ENCODE results near the gene USF2. TPM values are rescaled to one million over a fixed set of nuclear protein-coding genes. Genes with fewer than 3 reads are reported as not detected.

The USF2 gene
- total and polyA plus RNA-seq, 5 experiments from 2014 or later, result 4.5 to 232 (median 6.9) TPM

GRCh38 chr19:35321291-35321690 lies 52.5 kb downstream of the USF2 start:
- Mint-ChIP-seq H3K4me3 (peak overlapping the region in 1 of 10 donors; percentile 2), H3K27me3 (peaks cover 0 to 4% (median 0%) of the 10 kb centered on the region in 5 donors), H3K9me3 (peaks cover 0 to 14% (median 1%) of the 10 kb centered on the region in 9 donors), H3K4me1 (peaks cover 4 to 71% (median 9%) of the 10 kb centered on the region in 4 donors), H3K27ac (no peak overlapping the region), H3K36me3 (peaks cover 0 to 4% (median 0%) of the 10 kb centered on the region in 3 donors)
- DNase-seq (no peak), ATAC-seq (no peak)
- POLR2A ChIA-PET, result no interaction called here

GRCh38 chr19:35322014-35322413 lies 53.3 kb downstream of the USF2 start:
- DNase-seq, result no peak
- Mint-ChIP-seq H3K27ac (peak overlapping the region in 2 of 10 donors; percentile 35 to 61), H3K4me1 (peaks cover 4 to 66% (median 9%) of the 10 kb centered on the region in 4 donors), H3K36me3 (peaks cover 0 to 4% (median 0%) of the 10 kb centered on the region in 3 donors), H3K9me3 (peaks cover 0 to 14% (median 1%) of the 10 kb centered on the region in 9 donors), H3K27me3 (peaks cover 0 to 4% (median 0%) of the 10 kb centered on the region in 5 donors), H3K4me3 (no peak overlapping the region)
- ATAC-seq, result no peak
- POLR2A ChIA-PET, result no interaction called here

GRCh38 chr19:35327642-35328041 lies 58.9 kb downstream of the USF2 start:
- Mint-ChIP-seq H3K27ac (peak overlapping the region in 1 of 10 donors; percentile 46), H3K9me3 (peaks cover 0 to under 1% (median 0%) of the 10 kb centered on the region in 9 donors), H3K36me3 (no peaks in the 10 kb centered on the region), H3K4me3 (no peak overlapping the region), H3K4me1 (peaks cover 4 to 50% (median 6%) of the 10 kb centered on the region in 4 donors), H3K27me3 (peaks cover 4 to 18% (median 7%) of the 10 kb centered on the region in 5 donors)
- ATAC-seq (no peak), DNase-seq (no peak)
- POLR2A ChIA-PET, result no interaction called here

- Mint-ChIP-seq H3K4me3 (peak within 1 kb of the TSS in 4 of 10 donors; percentile 28 to 92 (median 47)), H3K4me1 (peaks cover 12 to 54% (median 16%) of the 10 kb centered on the region in 4 donors), H3K27me3 (peaks cover 4 to 18% (median 7%) of the 10 kb centered on the region in 5 donors), H3K27ac (peak within 1 kb of the TSS in 5 of 10 donors; percentile 2 to 82 (median 13)), H3K9me3 (no peaks in the 10 kb centered on the region), H3K36me3 (no peaks in the 10 kb centered on the region)
- POLR2A ChIA-PET, result no interaction called here
- DNase-seq (peak in 1 of 10 donors; percentile 41), ATAC-seq (peak in 1 of 2 donors; percentile 57)
Measured at GRCh38 chr19:35328851-35329285, 60.1 kb downstream of the USF2 start, which contains the start of gene CD22. Gene CD22 (plus strand): TSS chr19:35329187. CDS start chr19:35332041, 2,854 bp downstream.

GRCh38 chr19:35329323-35329722 lies 60.6 kb downstream of the USF2 start:
- POLR2A ChIA-PET, result no interaction called here
- H3K36me3 Mint-ChIP-seq, result no peaks in the 10 kb centered on the region
- H3K9me3 Mint-ChIP-seq, result no peaks in the 10 kb centered on the region
- no peak for DNase-seq
- peak overlapping the region in 1 of 10 donors; percentile 77 for H3K27ac Mint-ChIP-seq
- peak in 1 of 2 donors; percentile 8 for ATAC-seq
- peaks cover 4 to 18% (median 10%) of the 10 kb centered on the region in 5 donors for H3K27me3 Mint-ChIP-seq
- H3K4me3 Mint-ChIP-seq, result peak overlapping the region in 3 of 10 donors; percentile 47 to 92 (median 47)
- peaks cover 12 to 55% (median 17%) of the 10 kb centered on the region in 4 donors for H3K4me1 Mint-ChIP-seq

Other genes with a start within 250 kb of the USF2 start
- 1 to 10 TPM; 1.6 to 2.1 TPM for gene SCN1B, start 238.5 kb upstream of the USF2 start, total RNA-seq
- under 1 TPM in 2 of 3 donors, not detected in 1; 0.27 to 0.28 TPM for gene SCN1B, start 238.5 kb upstream of the USF2 start, polyA plus RNA-seq
- gene HPN, start 227.2 kb upstream of the USF2 start, total RNA-seq, result under 1 TPM in 1 of 2 experiments, not detected in 1; 0.16 TPM
- gene HPN, start 227.2 kb upstream of the USF2 start, polyA plus RNA-seq, result under 1 TPM in 1 of 3 donors, not detected in 2; 0.16 TPM
- gene FXYD3, start 153.1 kb upstream of the USF2 start, total RNA-seq, result not detected
- not detected for gene FXYD3, start 153.1 kb upstream of the USF2 start, polyA plus RNA-seq
- gene LGI4, start 133.9 kb upstream of the USF2 start, total RNA-seq, result 1 to 10 TPM in 1 of 2 experiments, under 1 TPM in 1; 0.52 to 1.6 TPM
- under 1 TPM in 1 of 3 donors, not detected in 2; 0.18 TPM for gene LGI4, start 133.9 kb upstream of the USF2 start, polyA plus RNA-seq
- 1 to 10 TPM in 1 of 2 experiments, not detected in 1; 1.1 TPM for gene FXYD1, start 130.1 kb upstream of the USF2 start, total RNA-seq
- gene FXYD1, start 130.1 kb upstream of the USF2 start, polyA plus RNA-seq, result under 1 TPM in 2 of 3 donors, not detected in 1; 0.77 TPM
- 1 to 10 TPM; 5.4 to 6.4 TPM for gene FXYD7, start 125.7 kb upstream of the USF2 start, total RNA-seq
- gene FXYD7, start 125.7 kb upstream of the USF2 start, polyA plus RNA-seq, result 10 to 100 TPM in 1 of 3 donors, 1 to 10 TPM in 2; 3.7 to 10.2 (median 8.8) TPM
- 100 to 1,000 TPM; 339 to 351 TPM for gene FXYD5, start 114.2 kb upstream of the USF2 start, total RNA-seq
- 100 to 1,000 TPM; 281 to 544 (median 452) TPM for gene FXYD5, start 114.2 kb upstream of the USF2 start, polyA plus RNA-seq
- not detected for gene FAM187B, start 40.2 kb upstream of the USF2 start, total RNA-seq
- not detected for gene FAM187B, start 40.2 kb upstream of the USF2 start, polyA plus RNA-seq
- gene LSR, start 20.0 kb upstream of the USF2 start, total RNA-seq, result 10 to 100 TPM; 57.4 to 59.9 TPM
- gene LSR, start 20.0 kb upstream of the USF2 start, polyA plus RNA-seq, result 100 to 1,000 TPM in 1 of 3 donors, 10 to 100 TPM in 2; 36.7 to 106 (median 65.7) TPM
- 1 to 10 TPM; 2.5 to 2.6 TPM for gene HAMP, start 13.6 kb downstream of the USF2 start, total RNA-seq
- under 1 TPM in 1 of 3 donors, not detected in 2; 0.06 TPM for gene HAMP, start 13.6 kb downstream of the USF2 start, polyA plus RNA-seq
- gene MAG, start 23.2 kb downstream of the USF2 start, total RNA-seq, result not detected
- gene MAG, start 23.2 kb downstream of the USF2 start, polyA plus RNA-seq, result under 1 TPM in 1 of 3 donors, not detected in 2; 0.08 TPM
- 10 to 100 TPM; 20.0 to 21.1 TPM for gene CD22, start 60.2 kb downstream of the USF2 start, total RNA-seq
- gene CD22, start 60.2 kb downstream of the USF2 start, polyA plus RNA-seq, result under 1 TPM in 2 of 3 donors, not detected in 1; 0.46 to 0.73 TPM
- not detected for gene FFAR1, start 78.9 kb downstream of the USF2 start, total RNA-seq
- not detected for gene FFAR1, start 78.9 kb downstream of the USF2 start, polyA plus RNA-seq
- not detected for gene FFAR3, start 89.5 kb downstream of the USF2 start, total RNA-seq
- gene FFAR3, start 89.5 kb downstream of the USF2 start, polyA plus RNA-seq, result not detected
- gene GPR42, start 102.1 kb downstream of the USF2 start, total RNA-seq, result not detected
- not detected for gene GPR42, start 102.1 kb downstream of the USF2 start, polyA plus RNA-seq
- not detected for gene FFAR2, start 179.3 kb downstream of the USF2 start, total RNA-seq
- gene FFAR2, start 179.3 kb downstream of the USF2 start, polyA plus RNA-seq, result not detected
- gene KRTDAP, start 221.5 kb downstream of the USF2 start, total RNA-seq, result not detected
- not detected for gene KRTDAP, start 221.5 kb downstream of the USF2 start, polyA plus RNA-seq
- 1 to 10 TPM; 1.8 to 2.6 TPM for gene DMKN, start 244.7 kb downstream of the USF2 start, total RNA-seq
- gene DMKN, start 244.7 kb downstream of the USF2 start, polyA plus RNA-seq, result 1 to 10 TPM in 1 of 3 donors, under 1 TPM in 2; 0.27 to 5.8 (median 0.42) TPM